ENCODE results near the gene CAPN15.

Gene CAPN15

GRCh38 chr16:557463-558297 lies 30.2 kb downstream of the CAPN15 start:
- TF ChIP-seq CTCF (conservative IDR thresholded peaks at IDR 0.05; ENCODE audit: low read depth, low read length), result no peak
- H3K4me3 ChIP-seq (ENCODE audit: low read length), result no peak overlapping the region
- no peak for DNase-seq (ENCODE audit: low read depth)

GRCh38 chr16:558298-559020 lies 30.9 kb downstream of the CAPN15 start:
- DNase-seq (ENCODE audit: low read depth), result no peak
- no peak overlapping the region for H3K4me3 ChIP-seq (ENCODE audit: low read length)
- no peak for TF ChIP-seq CTCF (conservative IDR thresholded peaks at IDR 0.05; ENCODE audit: low read depth, low read length)

GRCh38 chr16:559021-559380 lies 31.5 kb downstream of the CAPN15 start:
- DNase-seq (ENCODE audit: low read depth), result no peak
- TF ChIP-seq CTCF (conservative IDR thresholded peaks at IDR 0.05; ENCODE audit: low read depth, low read length), result no peak
- no peak overlapping the region for H3K4me3 ChIP-seq (ENCODE audit: low read length)

- no peak for DNase-seq (ENCODE audit: low read depth)
- no peak for TF ChIP-seq CTCF (conservative IDR thresholded peaks at IDR 0.05; ENCODE audit: low read depth, low read length)
- H3K4me3 ChIP-seq (ENCODE audit: low read length), result no peak overlapping the region
Measured at GRCh38 chr16:559411-560203, 32.1 kb downstream of the CAPN15 start.

GRCh38 chr16:560204-560700 lies 32.7 kb downstream of the CAPN15 start, which contains the start of gene PRR35:
TSS of gene PRR35 (plus strand) at chr16:560394. CDS start at chr16:563295, 2,901 bp downstream.
- H3K4me3 ChIP-seq (ENCODE audit: low read length), result no peak within 1 kb of the TSS
- DNase-seq (ENCODE audit: low read depth), result no peak
- TF ChIP-seq CTCF (conservative IDR thresholded peaks at IDR 0.05; ENCODE audit: low read depth, low read length), result no peak

- H3K4me3 ChIP-seq (ENCODE audit: low read length), result no peak overlapping the region
- DNase-seq (ENCODE audit: low read depth), result no peak
- TF ChIP-seq CTCF (conservative IDR thresholded peaks at IDR 0.05; ENCODE audit: low read depth, low read length), result no peak
Measured at GRCh38 chr16:560701-561412, 33.3 kb downstream of the CAPN15 start.

All from retinal pigment epithelial cell (primary cell).